ENCODE measurements around the gene STMN3. TPM values are rescaled to one million over a fixed set of nuclear protein-coding genes. Genes with fewer than 3 reads are reported as not detected.
A peak's percentile ranks its signal among the peaks of the same experiment; 100 is the strongest.

The STMN3 gene
- total and polyA plus RNA-seq, 10 of the 15 experiments (the other 5 are each of a cell fraction or from before 2014, with no cell fraction given): 0.09 to 3.6 (median 1.4) TPM; not detected in 1

GRCh38 chr20:63628246-63628975 lies 24.8 kb downstream of the STMN3 start (continued):
- TF ChIP-seq SKIL (IDR thresholded peaks at IDR 0.05; ENCODE audit: low read depth, poor library complexity, severe bottlenecking) (peak; percentile 28), POU2F2 (IDR thresholded peaks at IDR 0.05; ENCODE audit: borderline replicate concordance, low read depth, low read length) (peak; percentile 77; the same call in 2 of the 3 replicates), RELA (IDR thresholded peaks at IDR 0.05; ENCODE audit: borderline replicate concordance, partially characterized antibody) (no peak), RB1 (IDR thresholded peaks at IDR 0.05; ENCODE audit: borderline replicate concordance) (no peak; the same call in 1 of the 2 replicates), CREM (IDR thresholded peaks at IDR 0.05; ENCODE audit: low read depth) (peak; percentile 56), ZBED1 (IDR thresholded peaks at IDR 0.05; ENCODE audit: borderline replicate concordance) (peak; percentile 22; the same call in 1 of the 2 replicates)
- TF ChIP-seq, protein P1, sequence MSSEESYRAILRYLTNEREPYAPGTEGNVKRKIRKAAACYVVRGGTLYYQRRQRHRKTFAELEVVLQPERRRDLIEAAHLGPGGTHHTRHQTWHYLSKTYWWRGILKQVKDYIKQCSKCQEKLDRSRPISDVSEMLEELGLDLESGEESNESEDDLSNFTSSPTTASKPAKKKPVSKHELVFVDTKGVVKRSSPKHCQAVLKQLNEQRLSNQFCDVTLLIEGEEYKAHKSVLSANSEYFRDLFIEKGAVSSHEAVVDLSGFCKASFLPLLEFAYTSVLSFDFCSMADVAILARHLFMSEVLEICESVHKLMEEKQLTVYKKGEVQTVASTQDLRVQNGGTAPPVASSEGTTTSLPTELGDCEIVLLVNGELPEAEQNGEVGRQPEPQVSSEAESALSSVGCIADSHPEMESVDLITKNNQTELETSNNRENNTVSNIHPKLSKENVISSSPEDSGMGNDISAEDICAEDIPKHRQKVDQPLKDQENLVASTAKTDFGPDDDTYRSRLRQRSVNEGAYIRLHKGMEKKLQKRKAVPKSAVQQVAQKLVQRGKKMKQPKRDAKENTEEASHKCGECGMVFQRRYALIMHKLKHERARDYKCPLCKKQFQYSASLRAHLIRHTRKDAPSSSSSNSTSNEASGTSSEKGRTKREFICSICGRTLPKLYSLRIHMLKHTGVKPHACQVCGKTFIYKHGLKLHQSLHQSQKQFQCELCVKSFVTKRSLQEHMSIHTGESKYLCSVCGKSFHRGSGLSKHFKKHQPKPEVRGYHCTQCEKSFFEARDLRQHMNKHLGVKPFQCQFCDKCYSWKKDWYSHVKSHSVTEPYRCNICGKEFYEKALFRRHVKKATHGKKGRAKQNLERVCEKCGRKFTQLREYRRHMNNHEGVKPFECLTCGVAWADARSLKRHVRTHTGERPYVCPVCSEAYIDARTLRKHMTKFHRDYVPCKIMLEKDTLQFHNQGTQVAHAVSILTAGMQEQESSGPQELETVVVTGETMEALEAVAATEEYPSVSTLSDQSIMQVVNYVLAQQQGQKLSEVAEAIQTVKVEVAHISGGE (CRISPR knock-in tag; IDR thresholded peaks at IDR 0.05): peak; percentile 92
